ENCODE measurements around the gene KCNIP3.
"Not testable (repeated sequence)": the region's sequence is repeated elsewhere in the genome, so short reads cannot be mapped to it uniquely, and the experiment has no call there.

DNA sequence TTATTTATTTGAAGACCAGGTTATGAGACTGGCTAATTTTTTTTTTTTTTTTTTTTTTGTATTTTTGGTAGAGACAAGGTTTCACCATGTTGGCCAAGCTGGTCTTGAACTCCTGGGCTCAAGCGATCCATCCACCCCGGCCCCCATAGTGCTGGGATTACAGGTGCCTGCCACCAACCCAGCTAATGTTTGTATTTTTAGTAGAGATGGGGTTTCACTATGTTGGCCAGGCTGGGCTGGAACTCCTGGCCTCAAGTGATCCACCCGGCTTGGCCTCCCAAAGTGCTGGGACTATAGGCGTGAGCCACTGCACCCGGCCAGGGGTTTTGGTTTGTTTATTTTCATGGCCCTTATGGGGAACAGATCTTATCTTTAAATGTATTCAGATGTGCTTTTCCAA is 27.4 kb upstream of the KCNIP3 start:
- TF ChIP-seq, protein P1, sequence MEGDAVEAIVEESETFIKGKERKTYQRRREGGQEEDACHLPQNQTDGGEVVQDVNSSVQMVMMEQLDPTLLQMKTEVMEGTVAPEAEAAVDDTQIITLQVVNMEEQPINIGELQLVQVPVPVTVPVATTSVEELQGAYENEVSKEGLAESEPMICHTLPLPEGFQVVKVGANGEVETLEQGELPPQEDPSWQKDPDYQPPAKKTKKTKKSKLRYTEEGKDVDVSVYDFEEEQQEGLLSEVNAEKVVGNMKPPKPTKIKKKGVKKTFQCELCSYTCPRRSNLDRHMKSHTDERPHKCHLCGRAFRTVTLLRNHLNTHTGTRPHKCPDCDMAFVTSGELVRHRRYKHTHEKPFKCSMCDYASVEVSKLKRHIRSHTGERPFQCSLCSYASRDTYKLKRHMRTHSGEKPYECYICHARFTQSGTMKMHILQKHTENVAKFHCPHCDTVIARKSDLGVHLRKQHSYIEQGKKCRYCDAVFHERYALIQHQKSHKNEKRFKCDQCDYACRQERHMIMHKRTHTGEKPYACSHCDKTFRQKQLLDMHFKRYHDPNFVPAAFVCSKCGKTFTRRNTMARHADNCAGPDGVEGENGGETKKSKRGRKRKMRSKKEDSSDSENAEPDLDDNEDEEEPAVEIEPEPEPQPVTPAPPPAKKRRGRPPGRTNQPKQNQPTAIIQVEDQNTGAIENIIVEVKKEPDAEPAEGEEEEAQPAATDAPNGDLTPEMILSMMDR (IDR thresholded peaks at IDR 0.05; ENCODE audit: insufficient read depth, low read length), result not testable (repeated sequence)
- not testable (repeated sequence) for TF ChIP-seq GABPA (IDR thresholded peaks at IDR 0.05; ENCODE audit: low read depth)
